ENCODE data around the gene POGK. TPM values are rescaled to one million over a fixed set of nuclear protein-coding genes. Genes with fewer than 3 reads are reported as not detected.

Gene POGK
- total RNA-seq, 1 donor = 28.8 TPM

DNA sequence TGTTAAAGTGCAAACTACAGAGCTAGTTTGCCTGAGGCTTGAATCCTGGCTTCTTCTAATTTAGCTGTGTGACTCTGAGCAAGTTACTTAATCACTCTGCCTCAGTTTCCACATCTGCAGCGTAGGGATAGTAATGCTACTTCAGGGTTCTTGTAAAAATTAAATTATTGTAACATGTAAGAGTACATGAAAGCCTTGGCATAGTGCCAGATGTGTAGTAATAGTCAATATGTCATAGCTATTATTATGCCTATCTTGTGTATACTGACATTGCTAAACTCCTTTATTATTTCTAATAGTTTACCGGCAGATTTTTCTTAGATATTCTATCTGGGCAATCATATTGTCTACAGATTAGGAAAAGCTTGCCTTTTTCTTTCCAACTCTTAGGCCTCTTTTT is 43.6 kb downstream of the POGK start:
- H3K4me3 ChIP-seq (ENCODE audit: low read depth, low read length) = no peak overlapping the region
- DNase-seq (ENCODE audit: low read depth) = no peak
- TF ChIP-seq, protein P1, sequence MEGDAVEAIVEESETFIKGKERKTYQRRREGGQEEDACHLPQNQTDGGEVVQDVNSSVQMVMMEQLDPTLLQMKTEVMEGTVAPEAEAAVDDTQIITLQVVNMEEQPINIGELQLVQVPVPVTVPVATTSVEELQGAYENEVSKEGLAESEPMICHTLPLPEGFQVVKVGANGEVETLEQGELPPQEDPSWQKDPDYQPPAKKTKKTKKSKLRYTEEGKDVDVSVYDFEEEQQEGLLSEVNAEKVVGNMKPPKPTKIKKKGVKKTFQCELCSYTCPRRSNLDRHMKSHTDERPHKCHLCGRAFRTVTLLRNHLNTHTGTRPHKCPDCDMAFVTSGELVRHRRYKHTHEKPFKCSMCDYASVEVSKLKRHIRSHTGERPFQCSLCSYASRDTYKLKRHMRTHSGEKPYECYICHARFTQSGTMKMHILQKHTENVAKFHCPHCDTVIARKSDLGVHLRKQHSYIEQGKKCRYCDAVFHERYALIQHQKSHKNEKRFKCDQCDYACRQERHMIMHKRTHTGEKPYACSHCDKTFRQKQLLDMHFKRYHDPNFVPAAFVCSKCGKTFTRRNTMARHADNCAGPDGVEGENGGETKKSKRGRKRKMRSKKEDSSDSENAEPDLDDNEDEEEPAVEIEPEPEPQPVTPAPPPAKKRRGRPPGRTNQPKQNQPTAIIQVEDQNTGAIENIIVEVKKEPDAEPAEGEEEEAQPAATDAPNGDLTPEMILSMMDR (IDR thresholded peaks at IDR 0.05; ENCODE audit: insufficient read depth, low read length) = no peak

GRCh38 chr1:166884040-166884642 is 44.9 kb downstream of the POGK start:
- TF ChIP-seq, protein P1 (IDR thresholded peaks at IDR 0.05; ENCODE audit: insufficient read depth, low read length) = peak; percentile 79
- no peak overlapping the region for H3K4me3 ChIP-seq (ENCODE audit: low read depth, low read length)
- DNase-seq (ENCODE audit: low read depth) = peak; percentile 40

DNA sequence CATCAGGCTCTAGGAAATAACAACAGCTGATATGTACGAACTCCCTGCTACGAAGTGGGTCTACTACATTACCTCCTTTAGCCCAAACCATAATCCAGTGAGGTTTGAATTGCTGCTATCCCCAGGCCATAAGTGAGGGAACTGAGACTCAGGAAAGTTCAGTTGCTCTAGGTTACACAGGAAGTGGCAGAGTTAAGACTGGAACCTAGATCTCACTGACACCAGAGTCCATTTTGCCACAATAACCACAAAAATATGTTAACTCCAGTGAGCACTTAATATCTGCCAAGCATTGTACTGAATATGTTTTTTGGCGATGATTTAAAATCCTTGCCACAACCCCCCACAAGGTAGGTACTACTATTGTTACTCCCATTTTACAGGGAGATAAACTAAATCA is 45.7 kb downstream of the POGK start:
- H3K4me3 ChIP-seq (ENCODE audit: low read depth, low read length) = no peak overlapping the region
- DNase-seq (ENCODE audit: low read depth) = no peak
- TF ChIP-seq, protein P1 (IDR thresholded peaks at IDR 0.05; ENCODE audit: insufficient read depth, low read length) = no peak

- H3K4me3 ChIP-seq (ENCODE audit: low read depth, low read length) = no peak overlapping the region
- DNase-seq (ENCODE audit: low read depth) = no peak
- TF ChIP-seq, protein P1 (IDR thresholded peaks at IDR 0.05; ENCODE audit: insufficient read depth, low read length) = no peak
Measured at GRCh38 chr1:166888373-166889111, 49.3 kb downstream of the POGK start.

GRCh38 chr1:166889776-166890175 is 50.5 kb downstream of the POGK start:
- TF ChIP-seq, protein P1 (IDR thresholded peaks at IDR 0.05; ENCODE audit: insufficient read depth, low read length) = no peak
- no peak for DNase-seq (ENCODE audit: low read depth)
- H3K4me3 ChIP-seq (ENCODE audit: low read depth, low read length) = no peak overlapping the region

GRCh38 chr1:166895766-166896165 is 56.5 kb downstream of the POGK start:
- no peak for DNase-seq (ENCODE audit: low read depth)
- TF ChIP-seq, protein P1 (IDR thresholded peaks at IDR 0.05; ENCODE audit: insufficient read depth, low read length) = no peak
- H3K4me3 ChIP-seq (ENCODE audit: low read depth, low read length) = no peak overlapping the region
